Endothelial cell (in vitro differentiated cells): Measurements from ENCODE around the gene PRKAR2A. TPM values are rescaled to one million over a fixed set of nuclear protein-coding genes. Genes with fewer than 3 reads are reported as not detected.
"Not testable (repeated sequence)": the region's sequence is repeated elsewhere in the genome, so short reads cannot be mapped to it uniquely, and the experiment has no call there.

Experiments
- DNase-seq: peaks from one replicate; pipeline ENCODE4 v3.0.0; 2021; ENCODE audit warnings: low spot score
- H3K27ac Mint-ChIP-seq: one replicate; pipeline ENCODE4 v1.8.0; 2021; ENCODE audit warnings: mixed read lengths, inconsistent platforms; ENCODE audit not compliant: unreplicated experiment
- H3K27me3 Mint-ChIP-seq: one replicate; pipeline ENCODE4 v1.8.0; 2021; ENCODE audit warnings: mild to moderate bottlenecking, moderate library complexity, mixed read lengths, inconsistent platforms; ENCODE audit not compliant: unreplicated experiment
- H3K36me3 Mint-ChIP-seq: one replicate; pipeline ENCODE4 v1.8.0; 2021; ENCODE audit warnings: mild to moderate bottlenecking, low read depth, mixed read lengths, inconsistent platforms; ENCODE audit not compliant: unreplicated experiment
- H3K4me1 Mint-ChIP-seq: one replicate; pipeline ENCODE4 v1.8.0; 2021; ENCODE audit warnings: mild to moderate bottlenecking, mixed read lengths, inconsistent platforms; ENCODE audit not compliant: unreplicated experiment
- H3K4me3 Mint-ChIP-seq: one replicate; pipeline ENCODE4 v1.8.0; 2021; ENCODE audit warnings: mild to moderate bottlenecking, mixed read lengths, inconsistent platforms; ENCODE audit not compliant: unreplicated experiment
- H3K9me3 Mint-ChIP-seq: one replicate; pipeline ENCODE4 v1.8.0; 2021; ENCODE audit warnings: mixed read lengths, inconsistent platforms; ENCODE audit not compliant: unreplicated experiment
- total RNA-seq: library from RNA; stranded (reverse); fragmentation: NEBNext Ultra II Directional; extraction: Animal tissue kit (Norgen Biotek cat#: 25700); gene quantifications from one replicate; pipeline ENCODE4 v1.2.1, GENCODE V29; 2021; ENCODE audit not compliant: unreplicated experiment
- TF ChIP-seq, protein P1 (sequence below): fragments of 200-600 bp; sonication (generic); IDR thresholded peaks from one replicate; pipeline ENCODE4 v1.5.0; 2021; ENCODE audit warnings: antibody characterized with exemption; ENCODE audit not compliant: unreplicated experiment

The PRKAR2A gene
- total RNA-seq, 1 donor from 2014 or later: 67.3 TPM

DNA sequence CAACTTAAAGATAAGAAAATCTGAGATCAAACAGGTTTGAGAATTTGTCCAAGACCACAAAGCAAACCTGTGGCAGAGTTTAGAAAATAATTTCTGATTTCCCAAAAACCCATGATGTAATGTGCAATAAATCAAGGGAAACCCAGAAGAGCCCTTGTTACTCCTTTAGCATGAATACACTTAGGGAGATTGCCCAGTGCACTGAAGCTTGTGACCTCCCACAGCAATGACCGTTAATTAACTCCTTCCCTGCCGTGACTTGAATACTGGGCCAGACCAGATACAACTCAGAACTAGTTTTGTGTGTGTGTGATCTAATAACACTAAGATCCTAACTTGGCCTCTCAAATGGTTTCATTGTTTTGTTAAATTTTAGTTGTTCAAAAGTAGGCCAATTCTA is 2.5 kb downstream of the PRKAR2A start:
- peaks cover 11% of the 10 kb centered on the region for H3K4me1 Mint-ChIP-seq
- no peak for DNase-seq
- H3K9me3 Mint-ChIP-seq: no peaks in the 10 kb centered on the region
- TF ChIP-seq, protein P1, sequence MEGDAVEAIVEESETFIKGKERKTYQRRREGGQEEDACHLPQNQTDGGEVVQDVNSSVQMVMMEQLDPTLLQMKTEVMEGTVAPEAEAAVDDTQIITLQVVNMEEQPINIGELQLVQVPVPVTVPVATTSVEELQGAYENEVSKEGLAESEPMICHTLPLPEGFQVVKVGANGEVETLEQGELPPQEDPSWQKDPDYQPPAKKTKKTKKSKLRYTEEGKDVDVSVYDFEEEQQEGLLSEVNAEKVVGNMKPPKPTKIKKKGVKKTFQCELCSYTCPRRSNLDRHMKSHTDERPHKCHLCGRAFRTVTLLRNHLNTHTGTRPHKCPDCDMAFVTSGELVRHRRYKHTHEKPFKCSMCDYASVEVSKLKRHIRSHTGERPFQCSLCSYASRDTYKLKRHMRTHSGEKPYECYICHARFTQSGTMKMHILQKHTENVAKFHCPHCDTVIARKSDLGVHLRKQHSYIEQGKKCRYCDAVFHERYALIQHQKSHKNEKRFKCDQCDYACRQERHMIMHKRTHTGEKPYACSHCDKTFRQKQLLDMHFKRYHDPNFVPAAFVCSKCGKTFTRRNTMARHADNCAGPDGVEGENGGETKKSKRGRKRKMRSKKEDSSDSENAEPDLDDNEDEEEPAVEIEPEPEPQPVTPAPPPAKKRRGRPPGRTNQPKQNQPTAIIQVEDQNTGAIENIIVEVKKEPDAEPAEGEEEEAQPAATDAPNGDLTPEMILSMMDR: no peak
- peak overlapping the region; percentile 26 for H3K4me3 Mint-ChIP-seq
- peaks cover 3% of the 10 kb centered on the region for H3K27me3 Mint-ChIP-seq
- no peak overlapping the region for H3K27ac Mint-ChIP-seq
- no peaks in the 10 kb centered on the region for H3K36me3 Mint-ChIP-seq

DNA sequence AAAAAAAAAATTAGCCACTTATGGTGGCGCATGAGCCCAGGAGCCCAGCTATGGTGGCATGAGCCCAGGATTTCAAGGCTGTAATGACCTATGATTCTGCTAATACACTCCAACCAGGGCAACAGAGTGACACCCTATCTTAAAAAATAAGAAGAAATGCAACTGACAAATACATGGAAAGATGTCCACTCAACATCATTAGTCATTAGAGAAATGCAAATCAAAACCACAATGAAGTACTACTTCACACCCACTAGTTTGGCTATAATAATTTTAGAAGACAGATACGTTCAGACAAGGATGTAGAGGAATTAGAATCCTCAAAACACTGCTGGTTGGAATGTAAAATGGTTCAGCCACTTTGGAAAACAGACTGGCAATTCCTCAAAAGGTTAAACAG is 10.5 kb downstream of the PRKAR2A start:
- Mint-ChIP-seq H3K27ac (no peak overlapping the region), H3K9me3 (no peaks in the 10 kb centered on the region), H3K4me1 (peaks cover 3% of the 10 kb centered on the region), H3K36me3 (no peaks in the 10 kb centered on the region), H3K27me3 (no peaks in the 10 kb centered on the region), H3K4me3 (no peak overlapping the region)
- DNase-seq: no peak
- TF ChIP-seq, protein P1: no peak

DNA sequence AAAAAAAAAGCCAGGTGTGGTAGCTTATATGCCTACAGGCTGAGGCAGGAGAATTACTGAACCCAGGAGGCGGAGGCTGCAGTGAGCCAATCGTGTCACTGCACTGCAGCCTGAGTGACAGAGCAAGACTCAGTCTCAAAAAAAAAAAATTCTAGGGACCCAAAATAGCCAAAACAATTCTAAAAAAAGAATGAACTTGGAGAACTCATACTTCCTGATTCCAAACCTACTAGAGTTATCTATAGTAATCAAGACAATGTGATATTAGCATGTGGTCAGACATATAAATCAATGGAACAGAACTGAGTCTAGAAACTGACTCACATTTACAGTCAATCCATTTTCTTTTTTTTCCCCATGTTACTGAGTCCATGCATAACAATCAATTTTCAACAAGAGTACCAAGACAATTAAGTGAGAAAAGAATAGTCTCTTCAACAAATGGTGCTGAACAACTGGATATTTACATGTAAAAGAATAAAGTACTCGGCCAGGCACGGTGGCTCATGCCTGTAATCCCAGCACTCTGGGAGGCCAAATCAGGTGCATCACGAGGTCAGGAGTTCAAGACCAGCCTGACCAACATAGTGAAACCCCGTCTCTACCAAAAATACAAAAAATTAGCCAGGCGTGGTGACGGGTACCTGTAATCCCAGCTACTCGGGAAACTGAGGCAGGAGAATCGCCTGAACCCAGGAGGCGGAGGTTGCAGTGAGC is 11.9 kb downstream of the PRKAR2A start:
- Mint-ChIP-seq H3K36me3 (no peaks in the 10 kb centered on the region), H3K27me3 (no peaks in the 10 kb centered on the region), H3K4me3 (no peak overlapping the region), H3K27ac (no peak overlapping the region), H3K4me1 (no peaks in the 10 kb centered on the region), H3K9me3 (no peaks in the 10 kb centered on the region)
- no peak for DNase-seq
- TF ChIP-seq, protein P1: no peak

DNA sequence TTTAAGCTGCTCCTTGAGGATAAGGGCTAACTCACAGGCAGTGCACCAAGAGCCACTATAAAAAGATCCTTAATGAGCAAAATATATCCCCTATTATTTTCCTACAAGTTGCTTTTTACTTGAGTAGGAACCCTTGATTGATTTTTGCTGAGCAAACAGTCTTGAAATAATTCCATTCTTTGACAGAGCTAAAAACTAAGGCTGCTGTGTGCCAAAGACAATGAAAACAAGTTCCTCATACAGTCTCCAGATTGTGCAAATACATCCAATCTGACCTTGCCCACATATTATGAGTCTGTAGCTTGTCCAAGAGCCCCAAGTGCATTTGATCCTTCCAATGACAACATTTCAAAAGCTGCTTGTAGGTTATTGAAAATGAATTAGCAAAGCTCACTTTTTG is 15.0 kb downstream of the PRKAR2A start:
- Mint-ChIP-seq H3K36me3 (no peaks in the 10 kb centered on the region), H3K4me1 (no peaks in the 10 kb centered on the region), H3K27me3 (no peaks in the 10 kb centered on the region), H3K9me3 (no peaks in the 10 kb centered on the region), H3K4me3 (no peak overlapping the region), H3K27ac (no peak overlapping the region)
- TF ChIP-seq, protein P1: no peak
- DNase-seq: no peak

DNA sequence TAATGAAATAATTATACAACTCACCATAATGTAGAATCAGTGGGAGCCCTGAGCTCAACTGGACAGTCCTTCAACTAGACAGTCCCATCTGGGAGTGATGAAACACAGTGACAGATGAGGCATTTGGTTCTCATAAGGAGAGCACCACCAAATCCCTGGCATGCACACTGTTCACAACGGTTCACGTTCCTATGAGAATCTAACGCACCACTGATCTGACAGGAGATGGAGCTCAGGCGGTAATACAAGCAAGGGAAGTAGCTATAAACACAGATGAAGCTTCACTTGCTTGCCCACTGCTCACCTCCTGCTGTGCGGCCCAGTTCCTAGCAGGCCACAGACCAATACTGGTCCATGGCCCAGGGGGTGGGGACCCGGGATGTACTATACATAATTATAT is 17.0 kb downstream of the PRKAR2A start:
- H3K36me3 Mint-ChIP-seq: no peaks in the 10 kb centered on the region

DNA sequence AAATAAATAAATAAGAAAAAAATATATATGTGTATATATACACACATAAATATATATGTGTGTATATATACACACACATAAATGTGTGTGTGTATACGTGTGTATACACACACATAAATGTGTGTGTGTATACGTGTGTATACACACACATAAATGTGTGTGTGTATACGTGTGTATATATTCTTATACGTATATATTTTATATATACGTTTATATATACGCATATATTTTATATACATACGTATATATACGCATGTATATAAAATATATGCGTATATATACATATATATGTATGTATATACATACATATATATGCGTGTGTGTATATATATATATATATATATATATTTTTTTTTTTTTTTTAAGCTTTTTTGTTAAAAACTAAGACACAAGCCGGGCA is 18.1 kb downstream of the PRKAR2A start:
- not testable (repeated sequence) for H3K9me3 Mint-ChIP-seq, H3K4me3 Mint-ChIP-seq, DNase-seq, H3K36me3 Mint-ChIP-seq, H3K27ac Mint-ChIP-seq, H3K4me1 Mint-ChIP-seq, H3K27me3 Mint-ChIP-seq

More for the DNA sequence above, 17.0 kb downstream of the PRKAR2A start:
- DNase-seq: no peak
- H3K4me1 Mint-ChIP-seq: no peaks in the 10 kb centered on the region
- H3K9me3 Mint-ChIP-seq: no peaks in the 10 kb centered on the region
- no peak overlapping the region for H3K27ac Mint-ChIP-seq
- no peaks in the 10 kb centered on the region for H3K27me3 Mint-ChIP-seq
- TF ChIP-seq, protein P1: no peak
- H3K4me3 Mint-ChIP-seq: no peak overlapping the region

DNA sequence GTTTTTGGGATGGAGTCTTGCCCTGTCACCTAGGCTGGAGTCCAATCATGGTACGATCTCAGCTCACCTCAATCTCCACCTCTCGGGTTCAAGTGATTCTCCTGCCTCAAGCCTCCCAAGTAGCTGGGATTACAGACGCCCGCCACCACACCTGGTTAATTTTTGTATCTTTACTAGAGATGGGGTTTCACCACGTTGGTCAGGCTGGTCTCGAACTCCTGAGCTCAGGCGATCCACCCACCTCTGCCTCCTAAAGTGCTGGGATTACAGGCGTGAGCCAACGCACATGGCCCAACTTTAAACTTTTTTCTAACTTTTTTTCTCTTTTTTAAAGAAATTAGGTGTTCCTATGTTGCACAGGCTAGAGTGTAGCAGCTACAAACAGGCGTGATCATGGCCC is 19.8 kb downstream of the PRKAR2A start:
- H3K27me3 Mint-ChIP-seq, H3K4me1 Mint-ChIP-seq, DNase-seq, H3K27ac Mint-ChIP-seq, H3K9me3 Mint-ChIP-seq, H3K36me3 Mint-ChIP-seq, H3K4me3 Mint-ChIP-seq: not testable (repeated sequence)
